Gastroesophageal sphincter (tissue), 4 donors: Measurements from ENCODE around the gene UPF3A. TPM values are rescaled to one million over a fixed set of nuclear protein-coding genes. Genes with fewer than 3 reads are reported as not detected.

Source experiments
- ATAC-seq: fragments of 150-250 bp; one replicate; pipeline ENCODE4 v1.9.1; 2016; ENCODE audit warnings: mild to moderate bottlenecking, moderate library complexity
- H3K27ac ChIP-seq, 4 donors: fragments of 200-600 bp; sonication (generic) in 3 of 4; 1 replicate in 3 of 4; 2 replicates in 1 of 4; pipeline ENCODE4 v1.5.1; 2016 to 2019
- H3K27me3 ChIP-seq: fragments of 200-600 bp; sonication (generic); one replicate; pipeline ENCODE4 v1.5.1; 2019
- H3K36me3 ChIP-seq, 2 donors: fragments of 200-600 bp; sonication (generic); one replicate each; pipeline ENCODE4 v1.5.1; 2019; ENCODE audit warnings: control low read depth in 1 of 2
- H3K4me1 ChIP-seq, 3 donors: fragments of 200-600 bp; sonication (generic); 1 replicate in 2 of 3; 2 replicates in 1 of 3; pipeline ENCODE4 v1.5.1; 2016 to 2019; ENCODE audit warnings: control low read depth in 2 of 3
- H3K4me3 ChIP-seq, 2 donors: fragments of 200-600 bp; sonication (generic); one replicate each; pipeline ENCODE4 v1.5.1; 2019; ENCODE audit warnings: mild to moderate bottlenecking in 1 of 2, moderate library complexity in 1 of 2
- H3K9me3 ChIP-seq, 3 donors: fragments of 200-600 bp; sonication (generic); one replicate each; pipeline ENCODE4 v1.5.1; 2017 to 2019; ENCODE audit warnings: control low read depth in 2 of 3
- CTCF ChIP-seq, 4 experiments: fragments of 200-600 bp in 2 of 4; fragments of 450-650 bp in 2 of 4; sonication (generic) in 1 of 4; IDR thresholded peaks; one replicate each; pipeline ENCODE4 v1.5.1; 2017 to 2019; ENCODE audit warnings: antibody characterized with exemption in 4 of 4, mild to moderate bottlenecking in 2 of 4, moderate library complexity in 2 of 4
- EP300 ChIP-seq: sonication (generic); formaldehyde crosslinking; IDR thresholded peaks from one replicate; pipeline ENCODE4 v1.6.1; 2017; ENCODE audit warnings: antibody characterized with exemption, mild to moderate bottlenecking
- POLR2A ChIP-seq, 2 donors: fragments of 450-650 bp; IDR thresholded peaks; one replicate each; pipeline ENCODE4 v1.6.1; 2017; ENCODE audit warnings: antibody characterized with exemption in 2 of 2, mild to moderate bottlenecking in 2 of 2, moderate library complexity in 1 of 2
- POLR2AphosphoS5 ChIP-seq: sonication (generic); formaldehyde crosslinking; IDR thresholded peaks from one replicate; pipeline ENCODE4 v1.6.1; 2017; ENCODE audit warnings: antibody characterized with exemption
- WGBS, 2 donors: methylation state at CpG; one replicate each; pipeline ENCODE4 v1.1.5; 2018; ENCODE audit warnings: low coverage in 1 of 2; 5-methylcytosine and 5-hydroxymethylcytosine counted together
- total RNA-seq, 4 donors: library from RNA; depleted of rRNA; stranded (reverse); fragments of >200 nt; gene quantifications; one replicate each; pipeline ENCODE4 v1.1.0, GENCODE V29; 2016

UPF3A gene
- 10 to 100 TPM; 31.0 to 40.0 (median 37.9) TPM for total RNA-seq

GRCh38 chr13:114281351-114282040, at the start of gene UPF3A:
Gene UPF3A (plus strand): TSS chr13:114281601. CDS start chr13:114281640, 39 bp downstream.
- WGBS, 2 donors, result 0% methylated on average over 12 of the region's 89 CpGs; no CpG with 5 or more reads in 1 of the 2 donors
- H3K4me1 ChIP-seq, result peaks cover 0 to 37% (median 5%) of the 10 kb centered on the region in 3 donors
- H3K9me3 ChIP-seq, result no peaks in the 10 kb centered on the region
- TF ChIP-seq EP300 (no peak), CTCF (IDR thresholded peaks at IDR 0.05) (peak in 1 of 4 experiments; percentile 6), POLR2A (IDR thresholded peaks at IDR 0.05) (peak; percentile 80 to 86), POLR2AphosphoS5 (peak; percentile 75)
- ATAC-seq, result peak; percentile 93
- H3K36me3 ChIP-seq, result peaks cover 0 to 25% of the 10 kb centered on the region in 2 donors
- no peaks in the 10 kb centered on the region for H3K27me3 ChIP-seq
- H3K4me3 ChIP-seq, result peak within 1 kb of the TSS; percentile 62 to 77
- peak within 1 kb of the TSS; percentile 82 to 99 (median 97) for H3K27ac ChIP-seq

- no peak for ATAC-seq
- Histone ChIP-seq H3K27ac (no peak overlapping the region), H3K4me1 (peaks cover 0 to 25% (median 7%) of the 10 kb centered on the region in 3 donors)
Measured at GRCh38 chr13:114231886-114232285, 49.5 kb upstream of the UPF3A start.

GRCh38 chr13:114234266-114234644, 47.1 kb upstream of the UPF3A start:
- H3K4me3 ChIP-seq, result peak overlapping the region; percentile 74 to 86
- 50 to 52% methylated on average over 3 of the region's 4 CpGs for WGBS, 2 donors
- TF ChIP-seq POLR2A (IDR thresholded peaks at IDR 0.05), result no peak
- no peak for TF ChIP-seq POLR2AphosphoS5
- TF ChIP-seq CTCF (IDR thresholded peaks at IDR 0.05), result no peak
- no peak for TF ChIP-seq EP300
- peaks cover 0 to 27% (median 7%) of the 10 kb centered on the region in 3 donors for H3K4me1 ChIP-seq
- no peaks in the 10 kb centered on the region for H3K9me3 ChIP-seq
- H3K27me3 ChIP-seq, result peaks cover 6% of the 10 kb centered on the region
- H3K27ac ChIP-seq, result peak overlapping the region; percentile 70 to 92 (median 82)
- ATAC-seq, result no peak
- H3K36me3 ChIP-seq, result peaks cover 0 to 27% of the 10 kb centered on the region in 2 donors

More at GRCh38 chr13:114231886-114232285, 49.5 kb upstream of the UPF3A start:
- Histone ChIP-seq H3K9me3 (no peaks in the 10 kb centered on the region), H3K4me3 (no peak overlapping the region), H3K27me3 (peaks cover 28% of the 10 kb centered on the region), H3K36me3 (peaks cover 0 to 4% of the 10 kb centered on the region in 2 donors)
- TF ChIP-seq POLR2A (IDR thresholded peaks at IDR 0.05) (no peak), CTCF (IDR thresholded peaks at IDR 0.05) (no peak)
- WGBS, 2 donors, result 73 to 78% methylated on average over 5 to 6 of the region's 8 CpGs

GRCh38 chr13:114234645-114235421, 46.6 kb upstream of the UPF3A start, which contains the start of gene CDC16:
Gene CDC16 (plus strand): TSS chr13:114234897. CDS start chr13:114235085, 188 bp downstream.
- peak; percentile 99 for ATAC-seq
- peak within 1 kb of the TSS; percentile 74 to 86 for H3K4me3 ChIP-seq
- H3K27ac ChIP-seq, result peak within 1 kb of the TSS; percentile 70 to 92 (median 82)
- H3K4me1 ChIP-seq, result peaks cover 0 to 27% (median 7%) of the 10 kb centered on the region in 3 donors
- peak in 3 of 4 experiments; percentile 33 to 44 (median 39) for TF ChIP-seq CTCF (IDR thresholded peaks at IDR 0.05)
- no peak for TF ChIP-seq EP300
- TF ChIP-seq POLR2AphosphoS5, result peak; percentile 55
- peak; percentile 58 to 65 for TF ChIP-seq POLR2A (IDR thresholded peaks at IDR 0.05)
- no peaks in the 10 kb centered on the region for H3K9me3 ChIP-seq
- H3K27me3 ChIP-seq, result peaks cover 2% of the 10 kb centered on the region
- 0% methylated on average over 7 to 17 of the region's 76 CpGs for WGBS, 2 donors
- H3K36me3 ChIP-seq, result peaks cover 0 to 33% of the 10 kb centered on the region in 2 donors
